Measurements from ENCODE around the gene TMEM178B. TPM values are rescaled to one million over a fixed set of nuclear protein-coding genes. Genes with fewer than 3 reads are reported as not detected.

The TMEM178B gene
- total and polyA plus RNA-seq, 2 experiments from 2014 or later = 0.24 to 0.30 TPM

- H3K36me3 ChIP-seq (replicated peaks; ENCODE audit: insufficient read depth, low read depth) = no peaks in the 10 kb centered on the region
- no peak for DNase-seq (ENCODE audit: low spot score)
- H3K79me2 ChIP-seq = no peaks in the 10 kb centered on the region
- H4K20me1 ChIP-seq (ENCODE audit: insufficient read depth, poor library complexity, severe bottlenecking) = no peaks in the 10 kb centered on the region
- no peaks in the 10 kb centered on the region for H3K27me3 ChIP-seq
- H3K4me3 ChIP-seq = no peak overlapping the region
- peak; percentile 37 for TF ChIP-seq CTCF (IDR thresholded peaks at IDR 0.05; ENCODE audit: poor library complexity)
- TF ChIP-seq EZH2 (IDR thresholded peaks at IDR 0.05; ENCODE audit: borderline replicate concordance) = no peak
- H2AFZ ChIP-seq = no peak overlapping the region
- no peaks in the 10 kb centered on the region for H3K9me2 ChIP-seq (replicated peaks; ENCODE audit: insufficient read depth)
- H3K27ac ChIP-seq = no peak overlapping the region
- H3K9me3 ChIP-seq (ENCODE audit: low read depth) = no peaks in the 10 kb centered on the region
- no peaks in the 10 kb centered on the region for H3K4me1 ChIP-seq (ENCODE audit: insufficient read depth)
- no peak overlapping the region for H3K4me2 ChIP-seq
- 84% methylated on average over 5 of the region's 5 CpGs for WGBS (ENCODE audit: low lambda C conversion rate, missing lambda C conversion rate)
Observed at GRCh38 chr7:141262101-141263090, 188.5 kb downstream of the TMEM178B start.

- H3K9me3 ChIP-seq (ENCODE audit: low read depth) = no peaks in the 10 kb centered on the region
- no peaks in the 10 kb centered on the region for H3K27me3 ChIP-seq
- no peak overlapping the region for H3K27ac ChIP-seq
- DNase-seq (ENCODE audit: low spot score) = no peak
- no peaks in the 10 kb centered on the region for H3K4me1 ChIP-seq (ENCODE audit: insufficient read depth)
- H2AFZ ChIP-seq = no peak overlapping the region
- TF ChIP-seq EZH2phosphoT487 (IDR thresholded peaks at IDR 0.05; ENCODE audit: low read depth, severe bottlenecking, unreplicated experiment) (no peak), CTCF (IDR thresholded peaks at IDR 0.05; ENCODE audit: poor library complexity) (no peak), EZH2 (IDR thresholded peaks at IDR 0.05; ENCODE audit: borderline replicate concordance) (no peak)
- WGBS (ENCODE audit: low lambda C conversion rate, missing lambda C conversion rate) = 94% methylated on average over 2 of the region's 2 CpGs
- no peak overlapping the region for H3K4me2 ChIP-seq
- no peaks in the 10 kb centered on the region for H3K36me3 ChIP-seq (replicated peaks; ENCODE audit: insufficient read depth, low read depth)
- no peak overlapping the region for H3K4me3 ChIP-seq
- H3K79me2 ChIP-seq = no peaks in the 10 kb centered on the region
- H4K20me1 ChIP-seq (ENCODE audit: insufficient read depth, poor library complexity, severe bottlenecking) = no peaks in the 10 kb centered on the region
- H3K9me2 ChIP-seq (replicated peaks; ENCODE audit: insufficient read depth) = no peaks in the 10 kb centered on the region
Observed at GRCh38 chr7:141263508-141263907, 189.6 kb downstream of the TMEM178B start.

GRCh38 chr7:141263983-141264382 is 190.1 kb downstream of the TMEM178B start:
- no peak overlapping the region for H3K4me2 ChIP-seq
- no peak for DNase-seq (ENCODE audit: low spot score)
- H3K9me2 ChIP-seq (replicated peaks; ENCODE audit: insufficient read depth) = no peaks in the 10 kb centered on the region
- H3K4me3 ChIP-seq = no peak overlapping the region
- no peak overlapping the region for H2AFZ ChIP-seq
- no peaks in the 10 kb centered on the region for H4K20me1 ChIP-seq (ENCODE audit: insufficient read depth, poor library complexity, severe bottlenecking)
- 71% methylated on average over 2 of the region's 2 CpGs for WGBS (ENCODE audit: low lambda C conversion rate, missing lambda C conversion rate)
- no peaks in the 10 kb centered on the region for H3K36me3 ChIP-seq (replicated peaks; ENCODE audit: insufficient read depth, low read depth)
- no peak overlapping the region for H3K27ac ChIP-seq
- H3K79me2 ChIP-seq = no peaks in the 10 kb centered on the region
- H3K27me3 ChIP-seq = no peaks in the 10 kb centered on the region
- H3K4me1 ChIP-seq (ENCODE audit: insufficient read depth) = no peaks in the 10 kb centered on the region
- no peaks in the 10 kb centered on the region for H3K9me3 ChIP-seq (ENCODE audit: low read depth)
- TF ChIP-seq EZH2 (IDR thresholded peaks at IDR 0.05; ENCODE audit: borderline replicate concordance) = no peak
- TF ChIP-seq EZH2phosphoT487 (IDR thresholded peaks at IDR 0.05; ENCODE audit: low read depth, severe bottlenecking, unreplicated experiment) = no peak
- TF ChIP-seq CTCF (IDR thresholded peaks at IDR 0.05; ENCODE audit: poor library complexity) = no peak
